AG20443 (cell line): ENCODE results near the gene USP6NL.
A peak's percentile ranks its signal among the peaks of the same experiment; 100 is the strongest.
"Not testable (repeated sequence)": the region's sequence is repeated elsewhere in the genome, so short reads cannot be mapped to it uniquely, and the experiment has no call there.

Experiments
- DNase-seq: peaks from one replicate; pipeline ENCODE4 v3.0.0; 2012; ENCODE audit warnings: low spot score, mixed read lengths

USP6NL gene

DNA sequence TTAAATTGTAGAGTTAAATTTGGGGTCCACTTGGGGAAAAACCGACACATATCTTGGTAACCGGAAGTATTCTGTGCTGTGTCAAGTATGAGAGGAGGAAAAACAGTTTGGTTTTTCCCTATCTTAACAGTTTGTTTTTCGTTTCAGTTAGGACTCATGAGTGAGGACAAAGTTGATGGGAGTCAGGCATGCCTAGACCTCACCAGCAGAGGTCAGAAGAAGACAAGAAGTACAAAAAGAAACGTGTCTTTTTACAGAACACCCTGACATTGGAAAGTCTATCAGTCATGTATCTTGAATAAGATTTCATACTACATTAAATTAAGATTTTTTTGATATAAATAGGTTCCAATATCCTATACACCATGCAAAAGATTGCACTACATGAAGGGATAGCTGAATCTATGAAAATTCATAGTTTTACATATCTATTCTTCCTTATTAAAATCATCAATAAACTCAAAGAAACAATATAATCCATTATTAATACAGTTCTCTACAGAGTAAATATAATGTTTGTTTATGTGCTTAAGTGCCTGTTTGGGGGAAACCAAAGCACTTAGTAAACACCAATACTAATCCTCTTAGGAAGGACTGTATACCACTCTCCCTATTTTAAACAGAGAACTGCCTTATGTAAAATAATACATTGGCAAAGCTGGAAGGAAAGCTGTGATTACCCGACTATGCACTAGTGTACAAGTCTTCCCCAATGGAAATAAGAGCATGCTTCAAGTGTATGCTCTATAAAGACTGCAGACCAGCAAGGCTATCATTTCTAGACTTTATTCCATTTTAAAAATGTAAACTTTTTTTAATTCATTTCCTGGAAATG is 95.6 kb downstream of the USP6NL start:
- DNase-seq, result peak; percentile 62

DNA sequence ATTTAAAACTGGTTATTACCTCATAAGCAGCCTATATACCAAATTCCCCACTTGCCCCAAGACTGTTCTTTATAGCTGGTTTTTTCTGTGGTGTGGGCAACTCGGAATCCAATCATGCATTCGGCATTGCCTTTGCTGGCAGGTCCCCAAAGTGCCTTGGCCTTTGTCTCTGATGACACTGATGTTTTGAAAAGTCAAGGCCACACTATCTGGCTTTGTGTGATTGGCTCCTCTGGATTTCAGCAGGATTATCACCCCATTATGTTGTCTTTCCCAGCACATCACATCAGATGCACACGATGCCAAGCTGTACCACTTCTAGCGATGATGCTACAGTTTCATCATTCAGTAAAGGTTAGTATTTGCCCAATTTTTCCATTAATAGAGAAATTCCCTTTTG is 97.7 kb downstream of the USP6NL start:
- DNase-seq, result no peak

DNA sequence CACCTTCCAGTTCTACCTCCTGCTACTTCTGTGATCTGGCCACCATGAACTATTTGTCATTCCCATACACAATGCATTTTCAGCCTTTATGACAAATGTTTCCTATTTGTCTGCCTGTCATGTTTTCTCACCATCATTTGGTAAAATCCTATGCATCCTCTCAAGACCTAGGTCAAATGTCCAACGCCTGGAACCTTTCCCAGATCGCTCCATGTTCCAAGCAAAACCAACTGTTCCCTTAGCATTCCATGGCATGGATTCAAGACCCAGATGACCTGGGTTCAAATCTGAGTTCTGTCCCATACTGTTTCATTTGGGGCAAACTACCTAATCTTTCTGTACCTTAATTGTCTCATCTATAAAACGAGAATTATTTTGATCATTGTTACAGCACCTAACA is 98.9 kb downstream of the USP6NL start:
- no peak for DNase-seq

DNA sequence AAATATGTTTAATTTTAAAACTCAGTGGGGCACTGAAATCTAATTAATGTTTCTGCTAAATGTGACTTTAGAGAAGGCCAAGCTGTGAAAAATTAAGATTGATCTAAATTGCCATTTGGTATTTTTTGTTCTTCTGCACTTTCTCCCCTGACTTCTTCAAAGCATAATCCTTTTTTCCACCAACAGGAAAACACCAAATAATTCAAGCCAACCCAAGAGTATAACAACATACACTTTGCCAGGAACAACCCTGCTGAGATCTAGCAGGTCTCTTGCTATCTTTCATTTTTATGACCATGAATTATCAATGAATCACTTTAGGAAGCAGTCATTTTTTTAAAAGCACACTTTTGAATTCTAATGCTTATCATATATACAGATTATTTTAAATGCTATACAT is 100.1 kb downstream of the USP6NL start:
- no peak for DNase-seq

- DNase-seq, result no peak
These were observed 100.7 kb downstream of the USP6NL start for GRCh38 chr10:11510736-11511135.

- no peak for DNase-seq
These were observed 101.2 kb downstream of the USP6NL start for GRCh38 chr10:11510281-11510680.

GRCh38 chr10:11509036-11509435 is 102.4 kb downstream of the USP6NL start:
- DNase-seq, result no peak

- DNase-seq, result no peak
These were observed 105.1 kb downstream of the USP6NL start for GRCh38 chr10:11506247-11506789.

- no peak for DNase-seq
These were observed 105.8 kb downstream of the USP6NL start for GRCh38 chr10:11505639-11506038.

GRCh38 chr10:11504566-11505285 is 106.7 kb downstream of the USP6NL start:
- DNase-seq, result no peak

GRCh38 chr10:11501600-11501999 is 109.8 kb downstream of the USP6NL start:
- DNase-seq, result no peak

DNA sequence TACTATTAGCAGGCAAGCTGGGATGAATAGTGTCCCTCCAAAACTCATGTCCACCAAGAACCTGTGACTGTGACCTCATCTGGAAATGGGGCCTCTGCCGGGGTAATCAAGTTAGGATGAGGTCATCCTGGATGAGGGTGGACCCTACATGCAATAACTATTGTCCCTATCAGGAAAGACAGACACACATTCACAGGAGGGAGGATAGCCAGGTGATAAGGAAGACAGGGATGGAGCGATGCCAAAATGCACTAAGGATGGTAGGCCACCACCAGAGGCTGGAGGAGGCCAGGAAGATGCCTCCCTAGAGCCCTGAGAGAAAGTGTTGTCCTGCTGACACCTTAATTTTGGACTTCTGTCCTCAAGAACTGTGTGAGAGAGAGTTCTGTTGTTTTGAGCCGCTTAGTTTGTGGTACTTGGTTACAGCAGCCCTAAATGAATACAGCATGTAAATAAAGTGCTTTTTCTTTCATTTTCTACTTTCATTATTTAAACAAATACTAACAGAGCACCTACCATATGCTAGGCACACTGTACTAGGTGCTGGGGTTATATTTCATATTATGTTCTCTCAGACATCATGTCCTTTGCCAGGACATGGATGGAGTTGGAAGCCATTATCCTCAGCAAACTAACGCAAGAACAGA is 111.9 kb downstream of the USP6NL start:
- no peak for DNase-seq

DNA sequence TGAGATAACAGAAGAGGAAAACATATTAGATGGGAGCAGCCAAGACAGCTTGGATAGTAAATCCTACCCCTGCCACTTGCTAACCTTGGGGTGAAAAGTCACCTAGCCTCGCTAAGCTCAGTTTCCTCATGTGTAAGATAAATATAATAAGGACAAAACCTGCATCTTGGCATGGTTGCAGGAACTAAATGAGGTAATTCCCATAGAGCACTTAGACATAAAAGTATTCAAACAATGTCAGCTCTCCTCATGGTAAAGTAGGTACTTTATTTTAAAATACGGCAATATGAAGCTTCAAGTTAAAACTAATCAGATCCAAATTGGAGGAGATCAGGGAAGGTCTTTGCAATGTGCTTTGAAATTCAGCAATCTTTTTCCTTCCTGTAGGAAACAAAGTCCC is 113.1 kb downstream of the USP6NL start:
- DNase-seq, result no peak

DNA sequence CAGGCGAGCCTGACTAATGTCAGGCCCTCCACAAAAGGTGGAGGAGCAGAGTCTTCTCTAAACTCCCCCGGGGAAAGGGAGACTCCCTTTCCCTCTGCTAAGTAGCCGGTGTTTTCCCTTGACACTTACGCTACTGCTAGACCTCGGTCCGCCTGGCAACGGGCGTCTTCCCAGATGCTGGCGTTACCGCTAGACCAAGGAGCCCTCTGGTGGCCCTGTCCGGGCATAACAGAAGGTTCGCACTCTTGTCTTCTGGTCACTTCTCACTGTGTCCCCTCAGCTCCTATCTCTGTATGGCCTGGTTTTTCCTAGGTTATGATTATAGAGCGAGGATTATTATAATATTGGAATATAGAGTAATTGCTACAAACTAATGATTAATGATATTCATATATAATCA is 116.5 kb downstream of the USP6NL start:
- DNase-seq, result not testable (repeated sequence)

GRCh38 chr10:11493646-11494045 is 117.8 kb downstream of the USP6NL start:
- no peak for DNase-seq

DNA sequence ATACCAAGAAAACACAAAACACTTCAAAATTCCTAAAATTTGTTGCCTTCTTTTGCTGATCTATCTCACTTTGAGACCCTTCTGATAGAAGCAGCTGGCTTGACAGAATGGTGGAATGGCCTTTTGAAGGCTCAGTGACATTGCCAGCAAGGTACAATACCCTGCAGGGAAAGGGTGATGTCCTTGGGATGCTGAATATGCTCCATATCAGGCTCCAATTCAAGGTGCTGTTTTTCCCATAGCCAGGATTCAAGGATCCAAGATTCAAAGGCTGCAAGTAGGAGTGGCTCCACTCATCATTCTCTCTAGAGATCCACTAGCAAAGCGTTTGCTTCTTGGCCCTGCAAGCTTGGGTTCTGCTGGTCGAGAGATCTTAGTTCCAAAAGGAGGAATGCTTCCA is 120.4 kb downstream of the USP6NL start:
- no peak for DNase-seq

- no peak for DNase-seq
These were observed 121.9 kb downstream of the USP6NL start for GRCh38 chr10:11489591-11489990.

GRCh38 chr10:11488126-11488525 is 123.3 kb downstream of the USP6NL start:
- no peak for DNase-seq

- DNase-seq, result no peak
These were observed 128.0 kb downstream of the USP6NL start for GRCh38 chr10:11483201-11484148.

GRCh38 chr10:11482306-11482705 is 129.1 kb downstream of the USP6NL start:
- no peak for DNase-seq

DNA sequence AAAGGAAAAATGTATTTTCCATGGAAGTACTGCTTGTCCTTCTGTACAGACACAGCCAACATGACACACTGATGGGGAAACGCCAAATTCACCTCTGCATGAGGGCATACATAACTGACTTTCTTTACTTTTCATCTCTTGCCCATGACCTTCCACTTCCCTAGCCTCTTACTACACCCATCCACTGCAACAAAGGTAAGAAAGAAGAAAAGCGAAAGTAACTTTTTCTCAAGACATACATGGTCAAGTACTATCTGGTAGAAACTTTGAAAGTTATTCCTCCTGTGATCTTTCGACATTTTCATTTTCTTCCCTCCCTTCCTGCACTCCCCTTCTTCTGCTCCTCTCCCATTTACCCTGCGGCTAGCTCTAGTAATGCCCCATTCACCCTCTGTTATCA is 130.8 kb downstream of the USP6NL start:
- no peak for DNase-seq

DNA sequence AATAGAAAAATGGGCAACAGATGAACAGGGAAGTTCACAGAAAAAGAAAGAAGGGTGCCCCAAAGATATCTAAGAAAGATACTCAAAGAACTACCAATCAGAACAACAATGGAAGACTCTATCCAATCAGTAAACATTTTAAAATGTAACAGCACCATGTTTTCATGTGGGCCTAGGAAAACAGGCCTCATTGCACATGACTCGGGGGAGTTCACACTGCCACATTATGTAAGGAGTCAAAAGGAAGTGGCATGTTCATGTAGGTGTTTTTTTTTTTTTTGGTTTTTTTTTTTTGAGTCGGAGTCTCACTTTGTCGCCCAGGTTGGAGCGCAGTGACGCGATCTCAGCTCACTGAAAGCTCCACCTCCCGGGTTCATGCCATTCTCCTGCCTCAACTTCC is 132.2 kb downstream of the USP6NL start:
- no peak for DNase-seq
